GM19468 (cell line): ENCODE measurements around the gene HSPA1B.
"Not testable (repeated sequence)": the region's sequence is repeated elsewhere in the genome, so short reads cannot be mapped to it uniquely, and the experiment has no call there.

Source experiments
- ATAC-seq: cut with Tn5 transposase; IDR thresholded peaks from one replicate; pipeline ENCODE4 v1.9.1; 2021; ENCODE audit warnings: mild to moderate bottlenecking, moderate library complexity, moderate number of reproducible peaks; ENCODE audit not compliant: unreplicated experiment; ENCODE audit errors: extremely low read depth

Gene HSPA1B

DNA sequence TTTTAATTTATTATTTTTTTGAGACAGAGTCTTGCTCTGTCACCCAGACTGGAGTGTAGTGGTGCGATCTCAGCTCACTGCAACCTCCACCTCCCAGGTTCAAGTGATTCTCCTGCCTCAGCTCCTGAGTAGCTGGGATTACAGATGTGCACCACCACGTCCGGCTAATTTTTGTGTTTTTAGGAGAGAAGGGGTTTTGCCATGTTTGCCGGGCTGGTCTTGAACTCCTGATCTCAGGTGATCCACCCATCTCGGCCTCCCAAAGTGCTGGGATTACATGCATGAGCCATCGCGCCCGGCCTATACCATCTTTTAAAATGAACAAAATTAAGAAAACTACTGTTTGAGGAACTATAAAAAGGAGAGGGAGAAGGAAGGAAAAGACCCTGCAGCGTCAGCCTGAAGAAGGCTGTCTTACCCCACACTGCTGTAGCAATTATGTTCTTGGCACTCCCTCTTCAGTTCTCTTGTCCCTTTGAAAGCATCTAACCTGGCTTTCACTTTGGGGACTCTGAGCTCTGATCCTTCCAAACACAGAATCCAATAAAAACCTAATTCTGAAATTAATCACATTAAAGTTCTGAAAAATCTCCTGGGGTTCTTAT, 3.8 kb upstream of the HSPA1B start:
- not testable (repeated sequence) for ATAC-seq

DNA sequence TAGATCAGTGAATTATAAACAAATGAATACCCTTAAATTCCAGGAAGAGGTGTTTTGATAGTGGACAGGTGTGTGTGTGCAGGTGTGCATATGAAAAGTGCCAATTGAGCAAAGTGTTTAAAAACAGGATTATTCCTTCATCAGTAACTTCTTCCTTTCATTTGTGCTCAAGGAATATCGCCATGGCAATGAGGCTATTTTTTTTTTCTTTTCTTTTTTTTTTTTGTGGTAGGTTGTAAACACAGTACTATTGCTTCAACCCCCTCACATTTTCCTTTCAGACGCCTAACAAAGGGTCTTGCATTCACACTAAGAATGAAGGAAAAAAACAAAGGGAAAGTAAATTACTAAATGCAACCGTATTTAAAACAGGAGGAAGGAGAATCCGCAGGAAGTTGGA, 2.0 kb upstream of the HSPA1B start:
- no peak for ATAC-seq

DNA sequence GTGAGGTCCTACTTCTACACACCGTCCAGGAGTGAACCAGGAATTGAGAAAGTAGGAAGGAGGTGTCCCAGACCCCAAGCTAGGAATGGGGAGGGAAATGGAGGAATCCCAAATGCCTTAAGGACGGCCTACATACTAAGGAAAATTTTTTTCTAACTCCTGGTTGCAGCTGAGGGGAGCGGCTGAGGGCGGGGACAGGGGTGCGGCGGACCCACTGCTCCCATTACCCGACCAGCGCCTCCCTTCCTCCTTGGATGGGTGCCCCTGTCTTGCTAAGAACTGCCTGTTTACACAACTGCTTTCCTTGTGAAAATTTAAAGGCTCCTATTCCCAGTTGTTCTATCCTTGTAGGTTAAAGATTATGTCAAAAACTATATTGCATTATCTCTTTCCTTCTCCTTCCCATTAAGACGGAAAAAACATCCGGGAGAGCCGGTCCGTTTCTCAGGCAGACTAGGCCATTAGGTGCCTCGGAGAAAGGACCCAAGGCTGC, 699 bp upstream of the HSPA1B start:
- no peak for ATAC-seq

- no peak for ATAC-seq
Measured at GRCh38 chr6:31829633-31830283, 2.2 kb downstream of the HSPA1B start.

DNA sequence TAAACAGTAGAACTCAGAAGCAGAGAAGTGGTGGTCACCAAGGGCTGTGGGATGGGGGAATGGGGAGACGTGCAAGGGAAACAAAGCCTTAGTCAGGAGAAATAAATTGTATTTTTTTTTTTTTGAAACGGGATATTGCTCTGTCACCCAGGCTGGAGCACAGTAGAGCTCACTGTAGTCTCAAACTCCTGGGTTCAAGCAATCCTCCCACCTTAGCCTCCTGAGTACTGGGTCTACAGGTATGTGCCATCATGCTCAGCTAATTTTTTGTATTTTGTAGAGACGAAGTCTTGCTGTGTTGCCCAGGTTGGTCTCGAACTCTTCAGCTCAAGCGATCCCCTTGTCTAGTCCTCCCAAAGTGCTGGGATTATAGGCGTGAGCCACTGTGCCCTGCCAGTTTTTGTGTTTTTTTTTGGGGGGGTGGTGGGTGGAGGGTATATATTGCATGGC, 3.4 kb downstream of the HSPA1B start:
- ATAC-seq = no peak

GRCh38 chr6:31831350-31832215, 4.0 kb downstream of the HSPA1B start:
- ATAC-seq = no peak

GRCh38 chr6:31834367-31835250, 7.1 kb downstream of the HSPA1B start:
- ATAC-seq = no peak

DNA sequence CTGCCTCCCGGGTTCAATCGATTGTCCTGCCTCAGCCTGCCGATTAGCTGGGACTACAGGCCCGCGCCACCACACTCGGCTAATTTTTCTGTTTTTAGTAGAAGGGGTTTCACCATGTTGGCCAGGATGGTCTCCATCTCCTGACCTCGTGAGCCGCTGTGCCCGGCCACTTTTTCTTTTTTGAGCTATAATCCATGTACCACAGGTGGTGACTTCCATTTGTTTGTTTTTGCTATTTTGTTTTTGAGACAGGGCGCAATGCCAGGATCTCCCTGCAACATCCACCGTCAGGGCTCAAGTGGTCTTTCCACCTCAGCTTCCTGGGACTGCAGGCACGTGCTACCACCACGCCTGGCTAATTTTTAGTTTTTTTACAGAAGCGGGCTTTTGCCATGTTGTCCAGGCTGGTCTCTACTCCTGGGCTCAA, 8.5 kb downstream of the HSPA1B start:
- no peak for ATAC-seq

DNA sequence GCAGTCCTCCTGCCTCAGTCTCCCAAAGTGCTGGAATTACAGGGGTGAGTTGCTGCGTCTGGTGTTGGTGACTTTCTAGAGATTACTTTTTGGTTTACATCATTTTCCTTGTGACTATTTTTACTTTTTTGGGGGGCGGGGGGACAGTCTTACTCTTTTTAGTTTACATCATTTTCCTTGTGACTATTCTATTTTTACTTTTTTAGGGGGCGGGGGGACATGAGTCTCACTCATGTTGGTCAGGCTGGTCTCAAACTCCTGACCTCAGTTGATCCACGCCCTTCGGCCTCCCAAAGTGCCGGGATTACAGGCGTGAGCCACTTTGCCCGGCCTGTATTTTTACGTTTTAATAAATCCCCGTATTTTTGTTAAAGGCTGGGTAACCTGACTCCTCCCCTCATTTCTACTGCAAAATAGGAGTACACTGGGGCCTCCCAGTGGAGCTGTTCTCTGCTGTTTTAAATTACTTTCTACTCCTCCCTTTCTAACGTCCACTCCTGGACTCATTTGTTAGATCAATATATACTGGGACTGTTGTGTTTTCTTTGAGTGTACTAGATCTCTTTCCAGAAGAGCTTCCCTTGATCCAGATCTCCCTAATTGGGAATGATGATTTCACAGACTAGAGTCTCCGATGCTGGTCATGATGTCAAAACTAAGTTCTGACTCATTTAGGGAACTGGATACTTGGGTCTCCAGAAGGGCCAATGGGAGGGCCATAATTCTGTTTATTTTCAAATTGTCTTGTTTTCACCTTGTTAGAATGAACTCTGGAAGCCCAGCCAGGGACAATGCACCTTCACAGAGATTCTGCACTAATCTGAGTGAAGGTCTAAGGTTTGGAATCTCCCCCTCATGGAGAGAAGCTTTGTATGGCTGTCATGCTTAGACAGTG, 9.2 kb downstream of the HSPA1B start:
- no peak for ATAC-seq

GRCh38 chr6:31837369-31838113, 10.0 kb downstream of the HSPA1B start:
- ATAC-seq = no peak

DNA sequence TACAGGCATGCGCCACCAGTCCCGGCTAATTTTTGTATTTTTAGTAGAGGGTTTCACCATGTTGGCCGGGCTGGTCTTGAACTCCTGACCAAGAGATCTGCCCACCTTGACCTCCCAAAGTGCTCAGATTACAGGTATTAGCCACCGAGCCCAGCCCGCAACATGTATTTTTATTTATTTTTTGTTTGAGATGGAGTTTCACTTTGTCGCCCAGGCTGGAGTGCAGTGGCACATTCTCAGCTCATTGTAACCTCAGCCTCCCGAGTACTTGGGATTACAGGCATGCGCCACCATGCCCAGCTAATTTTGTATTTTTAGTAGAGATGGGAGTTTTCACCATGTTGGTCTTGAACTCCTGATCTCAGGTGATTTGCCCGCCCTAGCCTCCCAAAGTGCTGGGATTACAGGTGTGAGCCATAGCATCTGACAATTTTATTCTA, 10.6 kb downstream of the HSPA1B start:
- ATAC-seq = not testable (repeated sequence)

DNA sequence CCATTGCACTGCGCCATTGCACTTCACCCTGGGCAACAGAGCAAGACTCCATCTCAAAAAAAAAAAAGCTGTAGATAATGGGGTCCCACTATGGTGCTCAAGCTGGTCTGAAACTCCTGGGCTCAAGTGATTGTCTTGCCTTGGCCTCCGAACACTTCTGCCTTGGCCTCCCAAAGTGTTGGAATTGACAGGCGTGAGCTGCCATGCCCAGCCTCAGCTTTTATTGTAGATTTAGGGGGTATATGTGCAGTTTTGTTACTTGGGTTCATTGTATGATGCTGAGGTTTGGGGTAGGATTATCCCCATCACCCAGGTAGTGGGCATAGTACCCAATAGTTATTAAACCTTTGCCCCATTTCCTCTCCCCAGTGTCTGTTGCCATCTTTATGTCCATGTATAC, 11.4 kb downstream of the HSPA1B start:
- no peak for ATAC-seq

DNA sequence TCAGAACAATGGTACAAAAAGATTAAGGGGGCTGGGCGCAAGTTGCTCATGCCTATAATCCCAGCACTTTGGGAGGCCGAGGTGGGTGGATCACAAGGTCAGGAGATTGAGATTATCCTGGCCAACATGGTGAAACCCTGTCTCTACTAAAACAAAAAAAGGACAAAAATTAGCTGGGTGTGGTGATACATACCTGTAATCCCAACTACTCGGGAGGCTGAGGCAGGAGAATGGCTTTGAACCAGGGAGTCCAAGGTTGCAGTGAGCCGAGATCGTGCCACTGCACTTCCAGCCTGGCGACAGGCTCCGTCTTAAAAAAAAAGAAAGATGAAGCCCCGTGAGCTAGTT, 12.2 kb downstream of the HSPA1B start:
- not testable (repeated sequence) for ATAC-seq

- ATAC-seq = no peak
Measured at GRCh38 chr6:31842053-31842452, 14.5 kb downstream of the HSPA1B start.

DNA sequence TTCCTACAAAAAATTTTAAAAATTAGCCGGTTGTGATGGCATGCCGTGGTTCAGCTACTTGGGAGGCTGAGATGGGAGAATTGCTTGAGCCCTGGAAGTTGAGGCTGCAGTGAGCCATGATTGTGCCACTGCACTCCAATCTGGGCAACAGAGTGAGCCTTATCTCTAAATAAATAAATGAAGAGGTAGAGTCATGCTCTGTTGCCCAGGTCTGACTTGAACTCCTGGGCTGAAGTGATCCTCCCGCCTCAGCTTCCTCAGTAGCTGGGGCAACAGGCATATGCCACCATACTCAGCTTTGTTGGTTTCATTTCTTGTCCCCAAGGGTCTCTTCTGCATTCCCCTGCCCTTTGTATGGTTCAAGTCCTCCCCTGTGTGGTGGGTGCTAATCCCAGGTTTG, 17.0 kb downstream of the HSPA1B start:
- ATAC-seq = no peak

DNA sequence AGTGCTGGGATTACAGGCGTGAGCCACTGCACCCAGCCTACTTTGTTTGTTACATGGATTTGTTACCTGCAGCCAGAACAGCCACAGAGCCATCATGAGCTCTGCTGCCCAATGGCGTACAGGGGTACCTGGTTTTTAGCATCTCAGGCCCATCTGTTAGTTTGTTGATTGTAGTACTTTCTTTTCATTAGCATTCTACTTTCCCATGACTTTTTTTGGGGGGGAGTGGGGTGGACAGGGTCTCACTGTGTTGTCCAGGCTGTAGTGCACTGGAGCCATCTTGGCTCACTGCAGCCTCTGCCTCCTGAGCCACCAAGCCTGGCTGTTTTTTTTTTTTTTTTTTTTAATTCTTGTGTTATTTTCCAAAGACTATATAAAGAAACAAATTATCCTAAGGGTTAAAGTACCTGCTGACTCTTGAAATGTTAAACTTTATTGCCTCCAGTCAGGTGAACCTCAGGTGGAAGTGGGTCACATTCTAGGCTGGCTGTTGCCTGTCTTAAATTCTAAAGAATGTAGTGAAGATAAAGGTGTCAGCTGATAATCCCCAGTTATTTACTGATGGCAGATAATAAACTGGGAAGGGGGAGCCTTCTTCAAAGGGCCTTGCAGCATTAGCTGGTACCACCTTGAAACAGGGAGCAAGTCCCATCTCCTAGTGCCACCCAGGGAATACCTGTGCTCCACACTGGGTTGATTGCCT, 19.9 kb downstream of the HSPA1B start:
- ATAC-seq = no peak

DNA sequence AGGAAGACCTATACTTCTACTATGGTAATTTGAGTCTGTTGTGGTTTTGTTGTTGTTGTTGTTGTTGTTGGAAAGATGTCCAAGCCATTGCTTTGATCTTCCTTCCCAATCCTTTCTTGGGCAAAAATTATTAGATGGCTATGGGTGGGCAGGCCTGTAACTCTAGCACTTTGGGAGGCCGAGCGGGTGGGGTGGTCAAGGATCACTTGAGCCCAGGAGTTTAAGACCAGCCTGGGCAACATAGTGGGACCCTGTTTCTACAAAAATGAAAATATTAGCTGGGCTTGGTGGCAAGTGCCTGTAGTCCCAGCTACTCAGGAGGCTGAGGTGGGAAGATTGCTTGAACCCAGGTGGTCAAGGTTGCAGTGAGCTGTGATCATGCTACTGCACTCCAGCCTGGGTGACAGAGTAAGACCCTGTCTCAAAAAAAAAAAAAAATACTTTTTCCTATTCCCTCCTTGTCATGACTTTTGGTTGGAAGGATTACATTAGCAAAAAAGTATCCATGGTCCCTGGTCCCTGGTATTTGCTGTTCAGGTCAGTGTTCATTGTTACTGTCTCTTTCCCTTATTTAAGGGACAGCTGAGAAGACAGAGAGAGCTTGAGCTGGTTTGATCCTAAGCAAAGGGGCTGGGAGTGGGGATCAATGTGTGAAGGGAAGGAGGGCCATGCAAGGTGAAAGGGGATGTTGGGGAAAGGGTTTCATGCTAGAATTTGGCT, 23.4 kb downstream of the HSPA1B start:
- no peak for ATAC-seq
